H9 (cell line): Measurements from ENCODE around the gene PTK7. TPM values are rescaled to one million over a fixed set of nuclear protein-coding genes. Genes with fewer than 3 reads are reported as not detected.
A peak's percentile ranks its signal among the peaks of the same experiment; 100 is the strongest.

Source experiments
- DNase-seq: peaks from one replicate; pipeline ENCODE4 v3.0.0-alpha.2; 2017
- H2AFZ ChIP-seq: one replicate; pipeline ENCODE4 v1.6.1; 2013; ENCODE audit warnings: mild to moderate bottlenecking, low read length, control low read depth, moderate library complexity
- H2AK5ac ChIP-seq: 2 replicates; pipeline ENCODE4 v1.6.1; 2013; ENCODE audit warnings: low read length, control low read depth, mixed read lengths; ENCODE audit not compliant: insufficient read length
- H2BK120ac ChIP-seq: one replicate; pipeline ENCODE4 v1.6.1; 2013; ENCODE audit warnings: low read depth, mild to moderate bottlenecking, low read length, control low read depth, inconsistent platforms; ENCODE audit not compliant: poor library complexity, severe bottlenecking
- H2BK12ac ChIP-seq: 2 replicates; pipeline ENCODE4 v1.6.1; 2013; ENCODE audit warnings: low read length, control low read depth, mixed read lengths, low read depth; ENCODE audit not compliant: insufficient read length
- H2BK15ac ChIP-seq: 2 replicates; pipeline ENCODE4 v1.6.1; 2013; ENCODE audit warnings: low read depth, low read length, control low read depth
- H2BK20ac ChIP-seq: one replicate; pipeline ENCODE4 v1.6.1; 2013; ENCODE audit warnings: low read depth, mild to moderate bottlenecking, low read length, control low read depth, inconsistent platforms; ENCODE audit not compliant: poor library complexity, severe bottlenecking
- H2BK5ac ChIP-seq: 2 replicates; pipeline ENCODE4 v1.6.1; 2013; ENCODE audit warnings: low read length, control low read depth, mixed read lengths; ENCODE audit not compliant: insufficient read length
- H3K14ac ChIP-seq: 2 replicates; pipeline ENCODE4 v1.6.1; 2013; ENCODE audit warnings: low read length, control low read depth; ENCODE audit not compliant: insufficient read depth
- H3K18ac ChIP-seq: 2 replicates; pipeline ENCODE4 v1.6.1; 2013; ENCODE audit warnings: low read depth, mild to moderate bottlenecking, mixed read lengths, low read length, control low read depth; ENCODE audit not compliant: insufficient read length
- H3K23ac ChIP-seq: 2 replicates; pipeline ENCODE4 v1.6.1; 2013; ENCODE audit warnings: low read length, control low read depth, mixed read lengths, low read depth; ENCODE audit not compliant: insufficient read length
- H3K23me2 ChIP-seq: 2 replicates; pipeline ENCODE4 v1.6.1; 2013; ENCODE audit warnings: low read depth, mild to moderate bottlenecking, mixed read lengths, low read length, control low read depth; ENCODE audit not compliant: insufficient read length, poor library complexity, severe bottlenecking
- H3K27ac ChIP-seq: 2 replicates; pipeline ENCODE4 v1.5.1; 2013; ENCODE audit warnings: low read length, control low read depth, mixed read lengths, low read depth; ENCODE audit not compliant: insufficient read length
- H3K27me3 ChIP-seq: 2 replicates; pipeline ENCODE4 v1.6.1; 2013; ENCODE audit warnings: low read length, control low read depth, inconsistent platforms; ENCODE audit not compliant: insufficient read depth
- H3K4ac ChIP-seq: 2 replicates; pipeline ENCODE4 v1.6.1; 2013; ENCODE audit warnings: low read depth, mild to moderate bottlenecking, control low read depth, inconsistent platforms, low read length, moderate library complexity
- H3K4me1 ChIP-seq: 2 replicates; pipeline ENCODE4 v1.6.1; 2013; ENCODE audit warnings: low read length, control low read depth, inconsistent platforms; ENCODE audit not compliant: insufficient read depth
- H3K4me2 ChIP-seq: 2 replicates; pipeline ENCODE4 v1.6.1; 2013; ENCODE audit warnings: low read length, control low read depth, mixed read lengths; ENCODE audit not compliant: insufficient read length, insufficient read depth
- H3K56ac ChIP-seq: 2 replicates; pipeline ENCODE4 v1.6.1; 2013; ENCODE audit warnings: low read depth, mild to moderate bottlenecking, mixed read lengths, low read length, control low read depth; ENCODE audit not compliant: insufficient read length
- H3K79me1 ChIP-seq: 2 replicates; pipeline ENCODE4 v1.6.1; 2013; ENCODE audit warnings: low read depth, mild to moderate bottlenecking, moderate library complexity, low read length, control low read depth, inconsistent platforms; ENCODE audit not compliant: insufficient read depth, poor library complexity, severe bottlenecking
- H3K79me2 ChIP-seq: 2 replicates; pipeline ENCODE4 v1.6.1; 2013; ENCODE audit warnings: low read length, control low read depth, inconsistent platforms; ENCODE audit not compliant: insufficient read depth
- H3K9ac ChIP-seq: 2 replicates; pipeline ENCODE4 v1.6.1; 2013; ENCODE audit warnings: low read length, control low read depth, mixed read lengths; ENCODE audit not compliant: insufficient read length; ENCODE audit errors: extremely low read depth
- H3K9me3 ChIP-seq: one replicate; pipeline ENCODE4 v1.6.1; 2013; ENCODE audit warnings: low read depth, low read length, inconsistent platforms; ENCODE audit not compliant: control insufficient read depth
- H3T11ph ChIP-seq: one replicate; pipeline ENCODE4 v1.6.1; 2013; ENCODE audit warnings: mild to moderate bottlenecking, low read length, control low read depth, inconsistent platforms
- H4K20me1 ChIP-seq: one replicate; pipeline ENCODE4 v1.6.1; 2013; ENCODE audit not compliant: control insufficient read depth, insufficient read length, insufficient read depth
- H4K5ac ChIP-seq: 2 replicates; pipeline ENCODE4 v1.6.1; 2013; ENCODE audit warnings: low read depth, mild to moderate bottlenecking, mixed read lengths, low read length, control low read depth; ENCODE audit not compliant: insufficient read length
- H4K8ac ChIP-seq: replicated peaks from 2 replicates; pipeline ENCODE4 v1.6.1; 2013; ENCODE audit warnings: low read length, control low read depth, mixed read lengths, low read depth; ENCODE audit not compliant: insufficient read length
- H4K91ac ChIP-seq: 2 replicates; pipeline ENCODE4 v1.6.1; 2013; ENCODE audit warnings: low read depth, mild to moderate bottlenecking, moderate library complexity, mixed read lengths, low read length, control low read depth; ENCODE audit not compliant: insufficient read length
- H3K27ac Mint-ChIP-seq, 3 experiments: 2 replicates in 2 of 3; 3 replicates in 1 of 3; pipeline ENCODE4 v1.8.0; 2020 to 2021; ENCODE audit warnings: mixed read lengths in 3 of 3, mild to moderate bottlenecking in 1 of 3, moderate library complexity in 1 of 3
- H3K27me3 Mint-ChIP-seq: 2 replicates; pipeline ENCODE4 v1.8.0; 2021; ENCODE audit warnings: low read depth, mild to moderate bottlenecking, moderate library complexity, mixed read lengths
- H3K36me3 Mint-ChIP-seq, 3 experiments: 2 replicates in 2 of 3; 3 replicates in 1 of 3; pipeline ENCODE4 v1.8.0; 2020 to 2021; ENCODE audit warnings: low read depth in 3 of 3, mixed read lengths in 3 of 3; ENCODE audit not compliant: insufficient read depth in 1 of 3
- H3K4me1 Mint-ChIP-seq, 2 experiments: 2 replicates each; pipeline ENCODE4 v1.8.0; 2020; ENCODE audit warnings: mixed read lengths in 2 of 2
- H3K4me3 Mint-ChIP-seq, 2 experiments: 2 replicates in 1 of 2; 3 replicates in 1 of 2; pipeline ENCODE4 v1.8.0; 2020 to 2021; ENCODE audit warnings: mild to moderate bottlenecking in 2 of 2, mixed read lengths in 2 of 2, moderate library complexity in 1 of 2
- H3K9me3 Mint-ChIP-seq, 2 experiments: 2 replicates in 1 of 2; 3 replicates in 1 of 2; pipeline ENCODE4 v1.8.0; 2020; ENCODE audit warnings: mild to moderate bottlenecking in 2 of 2, mixed read lengths in 2 of 2, moderate library complexity in 1 of 2
- WGBS: extraction: QIAGEN DNeasy Blood & Tissue Kit; methylation state at CpG from one replicate; pipeline ENCODE4 v1.1.7; 2013; ENCODE audit warnings: missing lambda C conversion rate, low lambda C conversion rate, mixed read lengths; ENCODE audit not compliant: insufficient read length; ENCODE audit errors: extremely low coverage; 5-methylcytosine and 5-hydroxymethylcytosine counted together
- total RNA-seq: library from RNA; stranded (reverse); gene quantifications from 2 replicates; pipeline ENCODE4 v1.2.1, GENCODE V29; 2021
- TF ChIP-seq, protein P1 (sequence below): fragments of 200-600 bp; sonication (generic); conservative IDR thresholded peaks from 3 replicates; pipeline ENCODE4 v1.8.0; 2021; ENCODE audit warnings: antibody characterized with exemption, mild to moderate bottlenecking

Gene PTK7
- total RNA-seq, 1 experiment from 2014 or later, result 128 TPM

DNA sequence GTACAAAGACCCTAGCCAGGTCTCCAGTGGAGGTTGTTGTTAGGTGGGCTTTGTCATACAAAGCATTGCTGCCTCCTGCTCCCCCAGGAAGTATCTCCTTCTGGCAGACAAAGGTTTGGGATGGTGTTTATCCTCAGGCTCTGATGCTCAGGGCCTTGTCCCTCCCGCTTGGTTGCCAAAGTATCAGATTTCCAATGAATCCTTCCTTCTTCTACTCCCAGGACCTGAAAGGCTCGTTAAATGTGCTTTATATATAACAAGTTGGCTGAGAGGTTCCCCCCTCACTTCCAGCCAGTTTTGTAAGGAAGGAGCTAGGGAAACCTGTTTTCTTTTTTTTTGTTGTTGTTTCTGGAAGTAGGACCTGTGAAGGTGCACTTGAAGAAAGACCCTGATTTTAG is 14.4 kb downstream of the PTK7 start:
- Histone ChIP-seq H3K9ac (no peak overlapping the region), H3K27ac (peak overlapping the region; percentile 11), H3K56ac (no peak overlapping the region), H3K14ac (no peak overlapping the region; the same call in 1 of the 2 replicates), H2BK15ac (no peak overlapping the region), H4K91ac (no peak overlapping the region), H2BK5ac (no peak overlapping the region), H3K18ac (peak overlapping the region; percentile 56), H2BK20ac (no peak overlapping the region), H3K23ac (no peak overlapping the region), H3K4me2 (peak overlapping the region; percentile 32), H3K4ac (no peak overlapping the region), H3K79me1 (no peaks in the 10 kb centered on the region), H2AK5ac (no peak overlapping the region), H3K23me2 (peaks cover 3% of the 10 kb centered on the region), H3K79me2 (peaks cover 22% of the 10 kb centered on the region; the same call in 1 of the 2 replicates), H3T11ph (no peak overlapping the region), H3K9me3 (no peaks in the 10 kb centered on the region), H4K5ac (no peak overlapping the region), H4K20me1 (no peaks in the 10 kb centered on the region), H2AFZ (no peak overlapping the region), H2BK12ac (peak overlapping the region; percentile 5), H3K4me1 (peaks cover 26% of the 10 kb centered on the region), H4K8ac (no peak overlapping the region), H2BK120ac (no peak overlapping the region), H3K27me3 (no peaks in the 10 kb centered on the region)
- TF ChIP-seq, protein P1, sequence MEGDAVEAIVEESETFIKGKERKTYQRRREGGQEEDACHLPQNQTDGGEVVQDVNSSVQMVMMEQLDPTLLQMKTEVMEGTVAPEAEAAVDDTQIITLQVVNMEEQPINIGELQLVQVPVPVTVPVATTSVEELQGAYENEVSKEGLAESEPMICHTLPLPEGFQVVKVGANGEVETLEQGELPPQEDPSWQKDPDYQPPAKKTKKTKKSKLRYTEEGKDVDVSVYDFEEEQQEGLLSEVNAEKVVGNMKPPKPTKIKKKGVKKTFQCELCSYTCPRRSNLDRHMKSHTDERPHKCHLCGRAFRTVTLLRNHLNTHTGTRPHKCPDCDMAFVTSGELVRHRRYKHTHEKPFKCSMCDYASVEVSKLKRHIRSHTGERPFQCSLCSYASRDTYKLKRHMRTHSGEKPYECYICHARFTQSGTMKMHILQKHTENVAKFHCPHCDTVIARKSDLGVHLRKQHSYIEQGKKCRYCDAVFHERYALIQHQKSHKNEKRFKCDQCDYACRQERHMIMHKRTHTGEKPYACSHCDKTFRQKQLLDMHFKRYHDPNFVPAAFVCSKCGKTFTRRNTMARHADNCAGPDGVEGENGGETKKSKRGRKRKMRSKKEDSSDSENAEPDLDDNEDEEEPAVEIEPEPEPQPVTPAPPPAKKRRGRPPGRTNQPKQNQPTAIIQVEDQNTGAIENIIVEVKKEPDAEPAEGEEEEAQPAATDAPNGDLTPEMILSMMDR, result no peak
- no CpG with 5 or more reads among the region's 2 CpGs for WGBS
- DNase-seq, result peak; percentile 65
- Mint-ChIP-seq H3K9me3 (no peaks in the 10 kb centered on the region), H3K36me3 (peaks cover 0 to 2% (median 0%) of the 10 kb centered on the region in 3 experiments; a peak in 1 of 7 replicates), H3K4me3 (peak overlapping the region; percentile 46 to 75), H3K4me1 (peaks cover 70 to 76% of the 10 kb centered on the region in 2 experiments), H3K27ac (peak overlapping the region; percentile 87 to 99 (median 97)), H3K27me3 (no peaks in the 10 kb centered on the region)
